ENCODE data around the gene PRIMPOL. TPM values are rescaled to one million over a fixed set of nuclear protein-coding genes. Genes with fewer than 3 reads are reported as not detected.

PRIMPOL gene
- total RNA-seq, 1 donor from 2014 or later, result 28.3 TPM

GRCh38 chr4:184668511-184669114 is 19.1 kb downstream of the PRIMPOL start:
- DNase-seq, result no peak

GRCh38 chr4:184669251-184669650 is 19.7 kb downstream of the PRIMPOL start:
- DNase-seq, result no peak

GRCh38 chr4:184671101-184671500 is 21.6 kb downstream of the PRIMPOL start:
- no peak for DNase-seq

GRCh38 chr4:184672741-184673140 is 23.2 kb downstream of the PRIMPOL start:
- no peak for DNase-seq

- no peak for DNase-seq
Measured at GRCh38 chr4:184674011-184674410, 24.5 kb downstream of the PRIMPOL start.

GRCh38 chr4:184675018-184675417 is 25.5 kb downstream of the PRIMPOL start:
- no peak for DNase-seq

GRCh38 chr4:184675821-184676492 is 26.4 kb downstream of the PRIMPOL start:
- DNase-seq, result no peak

- no peak for DNase-seq
Measured at GRCh38 chr4:184680698-184681097, 31.2 kb downstream of the PRIMPOL start.

- no peak for DNase-seq
Measured at GRCh38 chr4:184681916-184682315, 32.4 kb downstream of the PRIMPOL start.

GRCh38 chr4:184684491-184685189 is 35.1 kb downstream of the PRIMPOL start:
- no peak for DNase-seq

GRCh38 chr4:184688005-184688404 is 38.5 kb downstream of the PRIMPOL start:
- DNase-seq, result no peak

GRCh38 chr4:184688447-184688846 is 38.9 kb downstream of the PRIMPOL start:
- no peak for DNase-seq

- no peak for DNase-seq
Measured at GRCh38 chr4:184689681-184690080, 40.1 kb downstream of the PRIMPOL start.

- no peak for DNase-seq
Measured at GRCh38 chr4:184693056-184693455, 43.5 kb downstream of the PRIMPOL start.

- no peak for DNase-seq
Measured at GRCh38 chr4:184694412-184694956, 44.9 kb downstream of the PRIMPOL start.

GRCh38 chr4:184695178-184695896 is 45.8 kb downstream of the PRIMPOL start:
- no peak for DNase-seq

- no peak for DNase-seq
Measured at GRCh38 chr4:184697956-184698355, 48.4 kb downstream of the PRIMPOL start.

- no peak for DNase-seq
Measured at GRCh38 chr4:184699941-184700340, 50.4 kb downstream of the PRIMPOL start.

GRCh38 chr4:184702114-184702513 is 52.6 kb downstream of the PRIMPOL start:
- DNase-seq, result no peak

- no peak for DNase-seq
Measured at GRCh38 chr4:184705692-184706091, 56.2 kb downstream of the PRIMPOL start.

GRCh38 chr4:184706453-184706852 is 56.9 kb downstream of the PRIMPOL start:
- no peak for DNase-seq

- DNase-seq, result no peak
Measured at GRCh38 chr4:184712322-184712721, 62.8 kb downstream of the PRIMPOL start.

GRCh38 chr4:184713887-184714286 is 64.3 kb downstream of the PRIMPOL start:
- DNase-seq, result no peak

Measured in skin of body (tissue), 2 donors.